Measurements from ENCODE around the gene HOXA6. TPM values are rescaled to one million over a fixed set of nuclear protein-coding genes. Genes with fewer than 3 reads are reported as not detected.

The HOXA6 gene
- total and polyA plus RNA-seq, 2 experiments from 2014 or later = not detected

DNA sequence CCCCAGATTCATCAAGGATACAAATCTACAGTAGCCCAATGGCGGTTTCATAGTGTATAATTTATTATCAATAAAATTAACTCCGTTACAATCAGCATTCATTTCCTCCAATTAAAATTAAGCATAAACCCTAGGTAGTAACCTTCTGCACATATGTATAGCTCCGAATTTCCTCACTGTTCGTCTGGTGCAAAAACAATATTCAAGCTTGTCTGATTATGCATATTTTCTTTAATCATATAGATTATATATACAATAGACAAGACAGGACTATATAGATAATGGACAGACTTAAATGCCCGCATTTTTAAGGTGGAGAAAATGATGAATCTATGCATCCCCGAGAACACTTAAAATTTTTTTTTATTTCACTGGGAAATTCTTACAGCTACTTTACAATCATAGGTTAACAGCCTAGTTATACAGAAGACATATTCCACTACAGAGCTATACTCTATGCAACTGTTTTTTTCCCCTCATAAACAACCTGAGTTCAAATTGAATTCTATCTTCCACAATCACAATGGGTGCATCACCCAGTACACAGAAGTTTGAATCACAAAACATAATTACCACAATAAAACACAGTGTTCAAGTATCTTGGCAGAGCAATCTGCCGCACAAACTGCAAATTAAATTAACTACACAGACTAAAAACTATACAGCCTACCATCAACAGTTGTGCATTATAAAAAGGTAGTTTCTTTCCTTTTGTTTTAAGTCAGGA is 15.2 kb upstream of the HOXA6 start:
- H3K27ac Mint-ChIP-seq = no peak overlapping the region
- TF ChIP-seq STAT1 (IDR thresholded peaks at IDR 0.05; ENCODE audit: unreplicated experiment) (no peak), POLR2AphosphoS5 (IDR thresholded peaks at IDR 0.05; ENCODE audit: low read depth) (no peak), ZNF331 (CRISPR knock-in tag; IDR thresholded peaks at IDR 0.05; ENCODE audit: low read depth) (no peak), EZH2phosphoT487 (IDR thresholded peaks at IDR 0.05; ENCODE audit: unreplicated experiment) (no peak), JUNB (IDR thresholded peaks at IDR 0.05; ENCODE audit: unreplicated experiment) (no peak)
- TF ChIP-seq, protein P1, sequence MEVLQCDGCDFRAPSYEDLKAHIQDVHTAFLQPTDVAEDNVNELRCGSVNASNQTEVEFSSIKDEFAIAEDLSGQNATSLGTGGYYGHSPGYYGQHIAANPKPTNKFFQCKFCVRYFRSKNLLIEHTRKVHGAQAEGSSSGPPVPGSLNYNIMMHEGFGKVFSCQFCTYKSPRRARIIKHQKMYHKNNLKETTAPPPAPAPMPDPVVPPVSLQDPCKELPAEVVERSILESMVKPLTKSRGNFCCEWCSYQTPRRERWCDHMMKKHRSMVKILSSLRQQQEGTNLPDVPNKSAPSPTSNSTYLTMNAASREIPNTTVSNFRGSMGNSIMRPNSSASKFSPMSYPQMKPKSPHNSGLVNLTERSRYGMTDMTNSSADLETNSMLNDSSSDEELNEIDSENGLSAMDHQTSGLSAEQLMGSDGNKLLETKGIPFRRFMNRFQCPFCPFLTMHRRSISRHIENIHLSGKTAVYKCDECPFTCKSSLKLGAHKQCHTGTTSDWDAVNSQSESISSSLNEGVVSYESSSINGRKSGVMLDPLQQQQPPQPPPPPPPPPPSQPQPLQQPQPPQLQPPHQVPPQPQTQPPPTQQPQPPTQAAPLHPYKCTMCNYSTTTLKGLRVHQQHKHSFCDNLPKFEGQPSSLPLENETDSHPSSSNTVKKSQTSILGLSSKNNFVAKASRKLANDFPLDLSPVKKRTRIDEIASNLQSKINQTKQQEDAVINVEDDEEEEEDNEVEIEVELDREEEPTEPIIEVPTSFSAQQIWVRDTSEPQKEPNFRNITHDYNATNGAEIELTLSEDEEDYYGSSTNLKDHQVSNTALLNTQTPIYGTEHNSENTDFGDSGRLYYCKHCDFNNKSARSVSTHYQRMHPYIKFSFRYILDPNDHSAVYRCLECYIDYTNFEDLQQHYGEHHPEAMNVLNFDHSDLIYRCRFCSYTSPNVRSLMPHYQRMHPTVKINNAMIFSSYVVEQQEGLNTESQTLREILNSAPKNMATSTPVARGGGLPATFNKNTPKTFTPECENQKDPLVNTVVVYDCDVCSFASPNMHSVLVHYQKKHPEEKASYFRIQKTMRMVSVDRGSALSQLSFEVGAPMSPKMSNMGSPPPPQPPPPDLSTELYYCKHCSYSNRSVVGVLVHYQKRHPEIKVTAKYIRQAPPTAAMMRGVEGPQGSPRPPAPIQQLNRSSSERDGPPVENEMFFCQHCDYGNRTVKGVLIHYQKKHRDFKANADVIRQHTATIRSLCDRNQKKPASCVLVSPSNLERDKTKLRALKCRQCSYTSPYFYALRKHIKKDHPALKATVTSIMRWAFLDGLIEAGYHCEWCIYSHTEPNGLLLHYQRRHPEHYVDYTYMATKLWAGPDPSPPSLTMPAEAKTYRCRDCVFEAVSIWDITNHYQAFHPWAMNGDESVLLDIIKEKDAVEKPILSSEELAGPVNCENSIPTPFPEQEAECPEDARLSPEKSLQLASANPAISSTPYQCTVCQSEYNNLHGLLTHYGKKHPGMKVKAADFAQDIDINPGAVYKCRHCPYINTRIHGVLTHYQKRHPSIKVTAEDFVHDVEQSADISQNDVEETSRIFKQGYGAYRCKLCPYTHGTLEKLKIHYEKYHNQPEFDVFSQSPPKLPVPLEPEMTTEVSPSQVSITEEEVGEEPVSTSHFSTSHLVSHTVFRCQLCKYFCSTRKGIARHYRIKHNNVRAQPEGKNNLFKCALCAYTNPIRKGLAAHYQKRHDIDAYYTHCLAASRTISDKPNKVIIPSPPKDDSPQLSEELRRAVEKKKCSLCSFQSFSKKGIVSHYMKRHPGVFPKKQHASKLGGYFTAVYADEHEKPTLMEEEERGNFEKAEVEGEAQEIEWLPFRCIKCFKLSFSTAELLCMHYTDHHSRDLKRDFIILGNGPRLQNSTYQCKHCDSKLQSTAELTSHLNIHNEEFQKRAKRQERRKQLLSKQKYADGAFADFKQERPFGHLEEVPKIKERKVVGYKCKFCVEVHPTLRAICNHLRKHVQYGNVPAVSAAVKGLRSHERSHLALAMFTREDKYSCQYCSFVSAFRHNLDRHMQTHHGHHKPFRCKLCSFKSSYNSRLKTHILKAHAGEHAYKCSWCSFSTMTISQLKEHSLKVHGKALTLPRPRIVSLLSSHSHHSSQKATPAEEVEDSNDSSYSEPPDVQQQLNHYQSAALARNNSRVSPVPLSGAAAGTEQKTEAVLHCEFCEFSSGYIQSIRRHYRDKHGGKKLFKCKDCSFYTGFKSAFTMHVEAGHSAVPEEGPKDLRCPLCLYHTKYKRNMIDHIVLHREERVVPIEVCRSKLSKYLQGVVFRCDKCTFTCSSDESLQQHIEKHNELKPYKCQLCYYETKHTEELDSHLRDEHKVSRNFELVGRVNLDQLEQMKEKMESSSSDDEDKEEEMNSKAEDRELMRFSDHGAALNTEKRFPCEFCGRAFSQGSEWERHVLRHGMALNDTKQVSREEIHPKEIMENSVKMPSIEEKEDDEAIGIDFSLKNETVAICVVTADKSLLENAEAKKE (CRISPR knock-in tag; IDR thresholded peaks at IDR 0.05) = no peak
- TF ChIP-seq, protein P2, sequence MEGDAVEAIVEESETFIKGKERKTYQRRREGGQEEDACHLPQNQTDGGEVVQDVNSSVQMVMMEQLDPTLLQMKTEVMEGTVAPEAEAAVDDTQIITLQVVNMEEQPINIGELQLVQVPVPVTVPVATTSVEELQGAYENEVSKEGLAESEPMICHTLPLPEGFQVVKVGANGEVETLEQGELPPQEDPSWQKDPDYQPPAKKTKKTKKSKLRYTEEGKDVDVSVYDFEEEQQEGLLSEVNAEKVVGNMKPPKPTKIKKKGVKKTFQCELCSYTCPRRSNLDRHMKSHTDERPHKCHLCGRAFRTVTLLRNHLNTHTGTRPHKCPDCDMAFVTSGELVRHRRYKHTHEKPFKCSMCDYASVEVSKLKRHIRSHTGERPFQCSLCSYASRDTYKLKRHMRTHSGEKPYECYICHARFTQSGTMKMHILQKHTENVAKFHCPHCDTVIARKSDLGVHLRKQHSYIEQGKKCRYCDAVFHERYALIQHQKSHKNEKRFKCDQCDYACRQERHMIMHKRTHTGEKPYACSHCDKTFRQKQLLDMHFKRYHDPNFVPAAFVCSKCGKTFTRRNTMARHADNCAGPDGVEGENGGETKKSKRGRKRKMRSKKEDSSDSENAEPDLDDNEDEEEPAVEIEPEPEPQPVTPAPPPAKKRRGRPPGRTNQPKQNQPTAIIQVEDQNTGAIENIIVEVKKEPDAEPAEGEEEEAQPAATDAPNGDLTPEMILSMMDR (conservative IDR thresholded peaks at IDR 0.05; ENCODE audit: low read depth in 2 of 2) = no peak
- Histone ChIP-seq H3K4me2 (no peak overlapping the region), H3K27ac (ENCODE audit: low read depth) (no peak overlapping the region), H4K20me1 (replicated peaks; ENCODE audit: insufficient read depth) (peaks cover 50% of the 10 kb centered on the region), H3K79me2 (replicated peaks; ENCODE audit: insufficient read depth) (no peaks in the 10 kb centered on the region), H3K4me1 (ENCODE audit: insufficient read depth) (no peaks in the 10 kb centered on the region), H3K27me3 (ENCODE audit: insufficient read depth) (peaks cover 100% of the 10 kb centered on the region), H3F3A (replicated peaks; ENCODE audit: low read depth) (peaks cover 25% of the 10 kb centered on the region), H3K9me2 (ENCODE audit: insufficient read depth) (no peaks in the 10 kb centered on the region), H2AFZ (no peak overlapping the region), H3K4me3 (no peak overlapping the region), H3K36me3 (ENCODE audit: insufficient read depth) (no peaks in the 10 kb centered on the region; the same call in 1 of the 2 replicates)
- no peak for ATAC-seq
- H3K27me3 Mint-ChIP-seq (ENCODE audit: insufficient read depth, low read depth, poor library complexity) = peaks cover 99% of the 10 kb centered on the region
- no peaks in the 10 kb centered on the region; the same call in 2 of the 3 replicates for H3K36me3 Mint-ChIP-seq (ENCODE audit: low read depth)
- H3K4me1 Mint-ChIP-seq = peaks cover 10% of the 10 kb centered on the region
- H3K9me3 Mint-ChIP-seq = peaks cover 11% of the 10 kb centered on the region; the same call in 2 of the 3 replicates
- DNase-seq (ENCODE audit: low spot score) = no peak
- no peak overlapping the region for H3K4me3 Mint-ChIP-seq

All from GM23338 (cell line).